ENCODE measurements around the gene FCHSD2.

The FCHSD2 gene

GRCh38 chr11:73087730-73088129 is 54.4 kb downstream of the FCHSD2 start:
- TF ChIP-seq CTCF (IDR thresholded peaks at IDR 0.05; ENCODE audit: control extremely low read depth, extremely low read depth, low read depth, missing control alignments) = no peak
- DNase-seq (ENCODE audit: extremely low spot score) = no peak
- ChIA-PET POLR2A (no interaction called here), CTCF (interaction anchor here (1.0 to 1.6 kb wide), 4 partner anchors 9 to 65 kb away, joined by 3 to 5 read pairs (median 4); no protein-coding TSS in a partner anchor)

- CTCF ChIA-PET = interaction anchor here (1.0 kb wide), 1 partner anchor 9 kb away, joined by 3 read pairs; no protein-coding TSS in a partner anchor
- peak; percentile 24 for DNase-seq (ENCODE audit: extremely low spot score)
- TF ChIP-seq CTCF (IDR thresholded peaks at IDR 0.05; ENCODE audit: control extremely low read depth, extremely low read depth, low read depth, missing control alignments) = no peak
- POLR2A ChIA-PET = no interaction called here
Measured at GRCh38 chr11:73085189-73085875, 56.8 kb downstream of the FCHSD2 start.

- ChIA-PET POLR2A (no interaction called here), CTCF (interaction anchor here (1.3 kb wide), 1 partner anchor 9 kb away, joined by 5 read pairs; no protein-coding TSS in a partner anchor)
- no peak for DNase-seq (ENCODE audit: extremely low spot score)
- no peak for TF ChIP-seq CTCF (IDR thresholded peaks at IDR 0.05; ENCODE audit: control extremely low read depth, extremely low read depth, low read depth, missing control alignments)
Measured at GRCh38 chr11:73078631-73079030, 63.5 kb downstream of the FCHSD2 start.

- DNase-seq (ENCODE audit: extremely low spot score) = no peak
- TF ChIP-seq CTCF (IDR thresholded peaks at IDR 0.05; ENCODE audit: control extremely low read depth, extremely low read depth, low read depth, missing control alignments) = no peak
- CTCF ChIA-PET = interaction anchor here (1.4 kb wide), 1 partner anchor 43 kb away, joined by 3 read pairs; no protein-coding TSS in a partner anchor
- POLR2A ChIA-PET = no interaction called here
Measured at GRCh38 chr11:73077454-73077853, 64.7 kb downstream of the FCHSD2 start.

GRCh38 chr11:73074319-73074718 is 67.8 kb downstream of the FCHSD2 start:
- ChIA-PET POLR2A (no interaction called here), CTCF (no interaction called here)
- TF ChIP-seq CTCF (IDR thresholded peaks at IDR 0.05; ENCODE audit: control extremely low read depth, extremely low read depth, low read depth, missing control alignments) = no peak
- no peak for DNase-seq (ENCODE audit: extremely low spot score)

GRCh38 chr11:73072935-73073481 is 69.1 kb downstream of the FCHSD2 start:
- CTCF ChIA-PET = interaction anchor here (1.4 kb wide), 1 partner anchor 49 kb away, joined by 3 read pairs; no protein-coding TSS in a partner anchor
- no peak for TF ChIP-seq CTCF (IDR thresholded peaks at IDR 0.05; ENCODE audit: control extremely low read depth, extremely low read depth, low read depth, missing control alignments)
- POLR2A ChIA-PET = no interaction called here
- peak; percentile 38 for DNase-seq (ENCODE audit: extremely low spot score)

All from GM10248 (cell line).